K562 (cell line): ENCODE data around the gene ARHGEF4. TPM values are rescaled to one million over a fixed set of nuclear protein-coding genes. Genes with fewer than 3 reads are reported as not detected.

Source experiments
- ARID3B ChIP-seq: fragments of 250-450 bp; sonication (Bioruptor Pico); IDR thresholded peaks from 2 replicates; pipeline ENCODE4 v1.4.0; 2020; ENCODE audit warnings: borderline replicate concordance
- BACH1 ChIP-seq: fragments of 200-800 bp; sonication (Bioruptor generic); IDR thresholded peaks from 2 replicates; pipeline ENCODE4 v1.6.1; 2016; ENCODE audit warnings: missing genetic modification characterization, missing compliant biosample characterization
- CEBPB ChIP-seq: fragments of 450-650 bp; IDR thresholded peaks from 2 replicates; pipeline ENCODE4 v1.6.1; 2016; ENCODE audit warnings: missing genetic modification characterization, missing compliant biosample characterization
- CHCHD3 ChIP-seq: fragments of 250-450 bp; sonication (Bioruptor Pico); IDR thresholded peaks from 2 replicates; pipeline ENCODE4 v2.1.2; 2022; ENCODE audit warnings: mild to moderate bottlenecking
- GABPB1 ChIP-seq: sonication (generic); formaldehyde crosslinking; IDR thresholded peaks from 2 replicates; pipeline ENCODE4 v1.8.0; 2022; ENCODE audit warnings: mild to moderate bottlenecking, missing genetic modification reagents
- GTF2F1 ChIP-seq: IDR thresholded peaks from 2 replicates; pipeline ENCODE4 v1.6.1; 2011; ENCODE audit warnings: low read depth, low read length, improper control_type of control experiment
- JUN ChIP-seq, 2 experiments: sonication (generic) in 1 of 2; formaldehyde crosslinking in 1 of 2; IDR thresholded peaks; 2 replicates each; pipeline versions ENCODE4 v1.6.1 to v1.8.0; 2012 to 2022; ENCODE audit warnings: borderline replicate concordance in 2 of 2, mild to moderate bottlenecking in 2 of 2, improper control_type of control experiment in 1 of 2, low read depth in 1 of 2, low read length in 1 of 2, missing genetic modification reagents in 1 of 2
- KLF10 ChIP-seq: fragments of 250-450 bp; sonication (Bioruptor Pico); IDR thresholded peaks from 2 replicates; pipeline ENCODE4 v1.6.1; 2021; ENCODE audit warnings: matching md5 sums
- RBM15 ChIP-seq: fragments of 200-400 bp; formaldehyde crosslinking; IDR thresholded peaks from 2 replicates; pipeline ENCODE4 v1.6.1; 2018; ENCODE audit warnings: mild to moderate bottlenecking, low read length, moderate library complexity; ENCODE audit not compliant: insufficient read depth
- RNF2 ChIP-seq: sonication (generic); IDR thresholded peaks from 2 replicates; pipeline ENCODE4 v1.6.1; 2016
- TAL1 ChIP-seq: fragments of 450-650 bp; IDR thresholded peaks from 2 replicates; pipeline ENCODE4 v1.6.1; 2016; ENCODE audit warnings: mild to moderate bottlenecking
- TBL1XR1 ChIP-seq, 2 experiments: IDR thresholded peaks; 2 replicates each; pipeline ENCODE4 v1.6.1; 2012; ENCODE audit warnings: improper control_type of control experiment in 2 of 2, low read length in 2 of 2, mild to moderate bottlenecking in 1 of 2
- YY1 ChIP-seq, 3 experiments: IDR thresholded peaks; 2 replicates each; pipeline ENCODE4 v1.6.1; 2011; ENCODE audit warnings: low read length in 2 of 3, mild to moderate bottlenecking in 2 of 3, moderate library complexity in 2 of 3, borderline replicate concordance in 1 of 3, control low read depth in 1 of 3, low read depth in 1 of 3; ENCODE audit not compliant: insufficient read depth in 3 of 3, insufficient replicate concordance in 2 of 3, control insufficient read depth in 1 of 3, insufficient read length in 1 of 3; ENCODE audit errors: extremely low read depth in 1 of 3
- ZBTB11 ChIP-seq, 3 experiments: fragments of 200-800 bp in 1 of 3; fragments of 250-450 bp in 1 of 3; fragments of 450-650 bp in 1 of 3; sonication (Bioruptor Pico) in 1 of 3; sonication (Bioruptor generic) in 1 of 3; formaldehyde crosslinking in 1 of 3; IDR thresholded peaks; 2 replicates each; pipeline versions ENCODE4 v1.6.1 to v1.8.0; 2016 to 2022; ENCODE audit warnings: mild to moderate bottlenecking in 2 of 3, missing genetic modification characterization in 2 of 3, missing compliant biosample characterization in 1 of 3, moderate library complexity in 1 of 3
- ZFP36 ChIP-seq: fragments of 150-350 bp; IDR thresholded peaks from 2 replicates; pipeline ENCODE4 v1.6.1; 2018; ENCODE audit warnings: low read length, low read depth; ENCODE audit not compliant: partially characterized antibody
- ZFX ChIP-seq: sonication (generic); formaldehyde crosslinking; IDR thresholded peaks from 2 replicates; pipeline ENCODE4 v1.8.0; 2022; ENCODE audit warnings: mild to moderate bottlenecking, missing genetic modification reagents, moderate library complexity
- ZMIZ1 ChIP-seq, 2 experiments: fragments of 150-350 bp in 1 of 2; IDR thresholded peaks; 2 replicates each; pipeline ENCODE4 v1.6.1; 2012 to 2016; ENCODE audit warnings: low read depth in 2 of 2, low read length in 2 of 2, mild to moderate bottlenecking in 1 of 2, moderate library complexity in 1 of 2
- polyA plus RNA-seq, 8 experiments: library from polyadenylated mRNA; depleted of rRNA in 4 of 8; stranded (reverse) in 5 of 8; unstranded in 3 of 8; fragments of >200 nt; fragmentation: Nextera tagmentation in 2 of 8; fragmentation: Illumina TruSeq in 1 of 8; extraction: Ambion mirVana in 2 of 8; extraction: Trizol in 1 of 8; gene quantifications; 2 replicates each; pipeline versions ENCODE4 v1.2.1 to v1.2.3, GENCODE V29; 2011 to 2014; ENCODE audit warnings: inconsistent platforms in 1 of 8, missing spikeins in 1 of 8
- total RNA-seq, 7 experiments: library from RNA; depleted of rRNA in 6 of 7; stranded (reverse); fragments of >200 nt in 6 of 7; fragmentation: Illumina TruSeq in 2 of 7; extraction: Trizol in 2 of 7; gene quantifications; 2 replicates each; pipeline versions ENCODE4 v1.2.1 to v1.2.3, GENCODE V29; 2011 to 2021; ENCODE audit warnings: low replicate concordance in 1 of 7

Gene ARHGEF4
- total and polyA plus RNA-seq, 9 of the 15 experiments (the other 6 are each of a cell fraction or from before 2014, with no cell fraction given), result not detected

GRCh38 chr2:130797493-130798435 is 39.0 kb upstream of the ARHGEF4 start (continued):
- TF ChIP-seq ZMIZ1 (IDR thresholded peaks at IDR 0.05; ENCODE audit: low read depth in 2 of 2, low read length in 2 of 2) (no peak), TAL1 (no peak), ARID3B (CRISPR knock-in tag) (no peak), ZFX (CRISPR knock-in tag) (peak; percentile 72), CEBPB (no peak), KLF10 (CRISPR knock-in tag) (no peak), ZBTB11 (CRISPR knock-in tag; IDR thresholded peaks at IDR 0.05) (no peak), TBL1XR1 (IDR thresholded peaks at IDR 0.05; ENCODE audit: low read length in 2 of 2) (no peak), CHCHD3 (CRISPR knock-in tag) (no peak), RBM15 (no peak), GABPB1 (CRISPR knock-in tag) (peak; percentile 63; the same call in 1 of the 2 replicates), RNF2 (no peak), JUN (IDR thresholded peaks at IDR 0.05; ENCODE audit: borderline replicate concordance, low read depth, low read length) (0 out of 2 replicates have a peak, but pooled peaks have one; percentile 13), JUN (CRISPR knock-in tag; IDR thresholded peaks at IDR 0.05; ENCODE audit: borderline replicate concordance) (no peak), YY1 (IDR thresholded peaks at IDR 0.05; ENCODE audit: borderline replicate concordance in 1 of 3, control insufficient read depth in 1 of 3, extremely low read depth in 1 of 3, insufficient read depth in 3 of 3, insufficient read length in 1 of 3, insufficient replicate concordance in 2 of 3, low read depth in 1 of 3, low read length in 2 of 3) (peak in 1 of 3 experiments; percentile 26), BACH1 (tag) (no peak), GTF2F1 (no peak), ZFP36 (peak; percentile 22)
